NCI-H82 treated with DMSO at 0.1 percent for 48 hours (cell line): Measurements from ENCODE around the gene PCGF2.

Source experiments
- DNase-seq: peaks from one replicate; lab custom pipeline; 2025; ENCODE audit not compliant: unreplicated experiment; lab: John Stamatoyannopoulos, UW

The PCGF2 gene

DNA sequence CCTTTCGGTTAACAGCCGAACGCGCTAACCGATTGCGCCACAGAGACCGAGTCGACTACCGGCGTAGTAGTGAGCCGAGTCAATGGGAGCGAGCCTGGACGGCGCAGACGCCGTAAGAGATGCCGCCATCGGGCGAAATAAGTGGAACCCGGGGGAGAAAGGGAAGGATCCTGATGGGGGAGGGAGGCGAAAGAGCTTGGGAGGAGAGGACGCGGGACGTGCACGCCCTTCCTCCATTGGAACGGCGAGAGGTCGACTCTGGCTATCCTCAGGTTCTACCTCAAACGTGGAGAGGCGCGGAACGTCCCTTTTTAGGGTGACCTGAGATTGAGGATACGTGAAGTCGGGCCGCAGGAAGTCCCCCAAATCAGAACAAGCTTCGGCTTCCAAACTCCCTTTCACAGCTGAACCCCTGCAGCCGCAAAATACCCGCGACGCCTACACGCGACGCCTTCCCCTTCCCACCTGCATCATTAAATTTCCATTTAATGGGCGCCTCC, 3.7 kb upstream of the PCGF2 start:
- DNase-seq, result peak; percentile 56

DNA sequence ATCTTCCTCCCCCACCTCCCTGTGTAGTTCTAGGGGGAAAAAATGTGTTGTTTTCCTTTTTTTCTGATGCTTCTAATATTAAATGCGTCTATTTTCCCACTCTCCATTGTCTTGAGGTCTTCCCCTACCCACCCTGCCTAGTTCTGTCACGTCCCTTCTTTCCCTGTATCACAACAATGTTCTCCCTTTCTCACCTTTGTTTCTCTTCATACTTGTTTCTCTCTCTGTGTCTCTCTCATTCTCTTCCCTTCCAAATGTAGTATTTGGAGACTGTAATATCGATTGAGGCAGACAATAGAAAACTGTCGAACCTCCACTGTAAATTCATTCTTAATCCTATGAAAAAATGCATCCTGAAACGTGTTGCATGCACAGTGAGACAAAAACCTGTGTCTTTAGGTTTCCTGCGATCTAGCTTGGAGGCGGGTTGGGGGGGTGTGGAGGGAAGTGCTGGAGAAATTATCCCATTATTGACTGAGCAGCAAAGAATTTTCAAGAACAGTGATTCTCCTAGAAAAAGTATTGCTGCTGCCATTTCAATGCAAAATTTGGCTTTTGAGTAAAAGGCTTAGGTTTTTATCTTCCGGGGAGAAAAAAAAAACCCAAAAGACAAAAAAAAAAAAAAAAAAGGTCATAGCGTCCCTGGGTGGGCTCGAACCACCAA, 3.1 kb upstream of the PCGF2 start:
- peak; percentile 32 for DNase-seq

DNA sequence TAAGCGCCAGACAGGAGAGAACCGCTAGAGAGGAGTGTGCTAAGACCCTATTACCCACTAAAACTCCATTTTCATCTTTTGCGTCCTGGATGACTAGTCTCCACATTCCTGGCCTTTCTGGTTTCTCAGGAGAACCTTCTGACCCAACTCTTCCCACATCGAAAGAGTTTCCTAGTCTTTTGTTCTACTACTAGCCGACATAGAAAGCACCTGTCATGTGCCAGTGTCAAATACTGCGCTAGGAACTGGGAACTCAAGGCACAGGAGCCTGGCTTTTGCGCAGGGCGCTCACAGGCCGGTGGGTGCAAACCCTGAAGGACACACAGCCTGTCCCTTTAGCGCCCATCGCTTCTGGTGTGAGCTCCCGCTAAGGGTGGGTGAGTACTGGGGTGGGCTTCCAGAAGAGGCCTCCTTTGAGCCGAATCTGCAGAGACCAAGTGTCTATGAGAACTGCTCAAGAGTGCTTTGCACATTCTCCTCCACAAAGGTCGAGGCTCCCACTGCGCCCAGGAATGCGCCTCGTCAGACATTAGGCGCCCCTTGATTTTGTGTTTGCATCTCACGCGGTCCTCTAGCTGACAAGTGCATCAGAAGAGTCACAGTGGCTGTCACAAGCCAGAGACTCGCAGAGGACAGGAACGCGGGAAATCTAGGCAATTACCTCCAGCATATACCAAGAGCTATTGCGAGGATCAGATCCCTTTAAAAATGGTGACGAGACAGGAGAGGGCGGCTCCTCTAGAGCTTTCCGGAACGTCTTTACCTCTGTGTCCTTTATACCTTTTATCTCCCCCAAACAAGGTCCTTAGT, 2.4 kb upstream of the PCGF2 start:
- DNase-seq, result peak; percentile 15

DNA sequence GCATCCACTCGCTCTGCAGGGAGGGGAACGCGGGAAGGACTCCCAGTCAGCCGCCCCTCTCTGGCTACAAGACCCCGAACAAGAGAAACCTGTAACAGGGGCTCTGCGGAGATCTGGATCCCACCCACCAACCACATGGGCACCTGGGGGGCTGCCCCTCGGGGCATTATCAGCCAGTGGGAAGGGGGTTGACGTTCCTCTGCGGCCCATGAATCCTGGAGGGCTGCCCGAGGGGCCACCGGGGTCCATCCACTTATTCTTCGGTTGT, 1.8 kb upstream of the PCGF2 start:
- DNase-seq, result no peak

DNA sequence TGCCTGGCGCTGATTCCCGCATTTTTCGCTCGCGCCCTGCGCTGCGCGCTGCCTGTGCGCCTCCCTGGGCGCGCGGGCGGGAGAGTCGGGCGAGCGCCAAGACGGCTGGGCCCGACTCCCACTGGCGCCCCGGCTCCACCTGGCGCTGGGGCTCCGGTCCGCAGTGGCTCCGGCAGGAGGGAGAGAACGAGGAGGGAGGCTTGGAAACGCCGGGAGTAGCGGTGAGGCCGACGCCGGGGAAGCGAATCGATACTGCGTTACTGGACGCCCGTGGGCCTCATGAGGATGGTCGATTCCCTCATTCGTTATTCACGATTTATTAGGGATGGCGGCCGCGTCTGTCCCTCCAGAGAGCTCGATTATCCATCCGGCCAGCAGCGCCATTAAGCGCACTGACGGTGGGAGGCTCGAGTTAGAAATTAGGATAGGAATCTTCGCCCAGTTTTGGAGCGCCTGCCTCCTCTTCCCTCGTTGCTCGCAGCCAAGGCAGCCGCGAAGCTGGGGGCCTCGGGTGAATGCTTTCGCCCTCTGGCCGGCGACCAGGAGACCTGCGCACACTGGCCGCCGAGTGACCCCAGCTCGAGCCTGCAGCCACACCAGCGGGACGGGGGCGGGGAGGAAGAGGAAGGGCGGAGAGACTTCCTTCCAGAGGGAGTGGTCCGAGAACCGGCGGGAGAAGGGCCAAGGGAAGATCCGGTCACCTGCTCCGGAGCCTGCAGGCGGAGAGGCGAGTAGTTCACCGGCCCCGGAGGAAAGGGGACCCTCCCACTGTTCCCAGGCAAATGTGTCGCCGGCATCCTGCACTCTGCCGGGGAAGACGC, 1.3 kb upstream of the PCGF2 start:
- peak; percentile 39 for DNase-seq

DNA sequence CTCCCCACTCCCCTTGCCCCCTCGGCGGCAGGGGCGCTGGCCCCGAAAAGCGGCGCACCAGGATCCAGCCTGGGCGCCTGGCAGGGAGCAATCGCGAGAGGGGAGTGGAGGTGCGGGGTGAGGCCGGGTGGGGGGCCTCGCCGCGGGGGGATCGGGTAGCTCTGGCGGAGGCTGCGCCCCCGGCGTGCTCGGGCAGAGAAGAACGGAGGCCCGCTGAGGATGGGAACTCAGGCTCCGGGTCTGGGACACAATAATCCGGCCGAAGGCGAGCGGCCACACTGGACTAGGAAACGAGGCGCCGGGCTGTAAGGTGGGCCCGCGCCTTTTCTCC, 721 bp upstream of the PCGF2 start:
- DNase-seq, result no peak

DNA sequence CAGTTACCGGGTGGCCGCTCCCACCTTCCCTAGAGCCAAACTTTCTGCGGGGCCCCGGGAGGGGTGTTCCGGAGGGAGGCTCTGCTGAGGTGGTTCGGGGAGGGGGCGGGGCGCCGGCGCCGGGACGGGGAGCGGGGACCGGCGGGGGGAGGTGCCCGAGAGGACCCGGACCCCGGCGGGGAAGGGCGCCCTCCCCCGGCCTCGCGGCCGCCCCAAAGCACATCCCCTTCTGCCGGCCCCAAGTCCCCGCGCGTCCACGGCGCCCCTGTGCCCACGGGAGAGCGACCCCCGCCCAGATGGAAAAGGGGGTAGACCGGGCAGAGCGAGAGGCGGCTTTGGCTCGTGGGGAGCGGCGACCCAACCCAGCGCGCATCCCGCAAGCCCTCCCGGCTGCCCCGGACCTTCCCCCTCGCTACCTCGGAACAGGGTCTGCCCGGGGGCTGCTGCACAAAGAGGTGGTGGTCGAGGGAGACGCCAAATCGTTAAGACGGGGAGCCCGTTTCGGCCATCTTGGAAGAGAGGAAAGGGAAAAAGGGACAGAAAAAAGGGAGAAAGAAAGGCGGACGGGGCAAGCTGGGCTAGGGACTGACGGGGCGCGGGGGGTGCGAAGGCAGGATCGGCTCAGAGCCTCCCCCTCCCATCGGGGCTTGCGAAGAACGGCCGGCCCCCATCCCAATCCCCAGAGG, 530 bp downstream of the PCGF2 start:
- peak; percentile 66 for DNase-seq

DNA sequence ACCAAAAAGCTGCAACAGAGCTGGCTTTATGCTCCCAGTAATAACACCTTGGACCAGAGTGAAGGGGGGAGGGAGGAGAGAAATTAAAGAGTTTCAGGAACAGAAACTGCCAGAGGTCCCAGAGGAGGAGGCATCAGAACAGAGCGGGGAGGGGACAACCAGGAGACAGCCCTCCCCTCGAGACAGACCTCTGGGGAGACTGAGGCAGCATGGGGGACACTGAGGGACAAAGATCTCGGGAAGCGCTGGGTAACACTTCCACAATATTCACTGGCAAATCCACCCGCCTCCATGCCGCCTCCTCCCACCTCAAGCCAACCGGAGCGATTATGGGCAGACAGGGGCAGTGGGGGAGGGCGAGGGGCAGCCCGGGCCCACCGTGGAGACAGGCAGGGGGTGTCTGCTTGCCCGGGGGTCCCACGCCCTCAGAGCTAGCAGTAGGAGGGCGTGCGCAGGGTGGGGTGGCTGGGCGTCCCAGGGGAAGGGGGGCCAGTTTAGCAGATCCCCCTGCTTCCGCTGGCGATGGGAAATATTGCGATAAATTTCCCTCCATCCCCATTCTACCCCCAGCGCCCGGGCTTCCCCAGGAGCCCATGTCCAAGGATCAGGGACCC, 1.2 kb downstream of the PCGF2 start:
- DNase-seq, result no peak

DNA sequence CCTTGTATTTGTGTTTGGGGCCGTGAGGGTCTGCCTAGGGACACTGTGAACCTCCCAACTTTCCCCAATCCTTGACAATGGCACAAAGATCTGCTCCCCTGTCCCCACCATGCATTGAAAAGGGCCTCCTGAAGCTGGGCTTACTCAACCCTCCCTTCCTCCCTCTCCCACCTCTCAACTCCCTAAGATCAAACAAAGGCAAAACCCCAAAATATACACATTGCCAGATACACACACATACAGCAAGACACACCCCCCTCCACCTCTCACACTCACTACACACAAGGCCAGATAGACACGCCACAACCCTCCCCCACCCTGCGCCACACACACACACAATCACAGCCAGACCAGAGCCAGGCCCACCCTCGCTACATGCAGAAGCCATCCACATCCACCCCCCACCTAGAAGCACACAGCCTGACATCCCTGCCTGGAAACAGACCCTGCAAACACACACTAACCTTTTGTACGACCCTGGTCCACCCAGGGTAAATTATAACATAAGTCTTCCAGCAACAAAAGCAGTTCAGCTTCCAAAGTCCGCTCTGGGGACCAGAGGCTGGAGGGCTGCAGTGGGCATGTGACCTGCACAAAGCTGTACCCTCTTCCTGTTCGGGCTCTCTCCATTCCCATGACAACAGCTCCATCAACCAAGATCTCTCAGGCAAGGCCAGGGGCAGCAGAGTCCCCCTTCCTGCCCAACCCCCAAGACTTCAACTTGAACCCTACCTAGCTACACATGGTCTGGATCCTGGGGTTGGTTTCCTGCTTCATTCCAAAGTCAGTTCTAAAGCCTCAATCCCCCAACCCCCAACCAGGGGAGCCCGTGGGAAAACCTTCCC, 1.9 kb downstream of the PCGF2 start:
- DNase-seq, result no peak

GRCh38 chr17:38745545-38745944, 2.6 kb downstream of the PCGF2 start:
- peak; percentile 45 for DNase-seq

DNA sequence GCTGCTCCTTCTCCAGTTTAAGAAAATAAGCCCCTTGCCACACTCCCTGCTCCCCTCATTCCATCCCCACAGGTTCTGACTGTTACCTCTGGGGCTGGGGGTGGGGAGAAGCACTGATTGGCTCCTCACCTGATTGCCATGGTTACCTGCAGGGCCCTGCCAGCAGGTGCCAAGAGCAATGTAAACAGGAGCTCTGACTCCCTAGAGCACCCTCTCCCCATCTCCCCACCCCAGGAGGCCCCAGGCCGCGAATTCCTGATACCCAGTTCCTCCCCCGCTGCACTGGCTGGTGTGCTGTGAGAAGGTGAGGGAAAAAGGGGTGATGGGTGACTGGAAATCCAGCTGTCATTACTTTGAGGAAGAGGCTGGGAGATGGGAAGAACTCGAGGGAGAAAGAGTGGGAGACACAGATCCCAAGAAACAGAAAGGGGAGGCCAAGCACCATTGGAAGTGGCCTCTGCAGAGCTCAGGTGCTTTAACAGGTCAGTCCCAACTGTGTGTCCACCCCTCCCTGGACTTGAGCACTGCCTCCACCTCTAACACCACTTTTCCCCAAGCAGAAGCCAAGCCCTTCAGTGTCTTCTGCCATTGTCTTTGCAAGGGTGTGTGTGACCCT, 4.5 kb downstream of the PCGF2 start:
- no peak for DNase-seq

GRCh38 chr17:38742411-38743308, 5.5 kb downstream of the PCGF2 start:
- DNase-seq, result no peak

- DNase-seq, result no peak
Observed at GRCh38 chr17:38741921-38742410, 6.2 kb downstream of the PCGF2 start.

- no peak for DNase-seq
Observed at GRCh38 chr17:38741461-38741860, 6.7 kb downstream of the PCGF2 start.

DNA sequence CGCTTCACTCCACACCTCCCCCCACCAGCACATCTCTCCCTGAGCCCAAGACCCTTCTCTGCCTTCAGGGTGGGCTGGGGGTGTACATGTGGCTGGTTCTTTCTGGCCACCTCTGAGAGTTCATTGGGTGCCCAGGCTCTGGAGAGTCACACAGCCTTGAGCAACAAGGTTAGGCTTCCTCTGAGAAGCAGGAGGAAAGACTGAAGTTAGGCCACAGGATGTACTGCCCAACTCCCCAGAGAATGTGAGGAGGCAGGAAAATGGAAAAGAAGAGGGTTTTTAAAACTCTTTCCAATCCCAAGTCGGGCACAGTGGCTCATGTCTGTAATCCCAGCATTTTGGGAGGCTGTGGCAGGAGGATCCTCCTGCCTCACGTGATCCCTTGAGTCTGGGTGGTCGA, 7.3 kb downstream of the PCGF2 start:
- no peak for DNase-seq

DNA sequence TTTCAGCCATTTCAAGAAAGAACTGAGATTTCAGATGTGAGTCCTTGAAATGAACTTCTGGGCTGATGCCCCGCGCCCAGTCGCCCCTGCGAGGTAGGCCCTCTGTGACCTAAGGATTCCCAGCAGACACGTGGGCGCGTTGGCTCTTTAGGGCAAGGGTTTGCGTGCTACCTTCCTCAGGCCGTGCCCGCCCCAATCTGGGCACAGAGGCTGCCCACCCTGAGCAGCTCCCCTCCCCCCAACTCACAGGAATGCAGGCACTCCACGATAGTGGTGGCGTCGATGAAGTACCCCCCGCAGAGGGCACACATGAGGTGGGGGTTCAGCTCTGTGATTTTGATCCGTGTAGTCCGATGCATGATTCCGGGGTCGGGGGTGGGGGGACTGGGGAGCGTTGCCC, 8.1 kb downstream of the PCGF2 start:
- DNase-seq, result no peak

GRCh38 chr17:38739305-38739704, 8.8 kb downstream of the PCGF2 start:
- no peak for DNase-seq

DNA sequence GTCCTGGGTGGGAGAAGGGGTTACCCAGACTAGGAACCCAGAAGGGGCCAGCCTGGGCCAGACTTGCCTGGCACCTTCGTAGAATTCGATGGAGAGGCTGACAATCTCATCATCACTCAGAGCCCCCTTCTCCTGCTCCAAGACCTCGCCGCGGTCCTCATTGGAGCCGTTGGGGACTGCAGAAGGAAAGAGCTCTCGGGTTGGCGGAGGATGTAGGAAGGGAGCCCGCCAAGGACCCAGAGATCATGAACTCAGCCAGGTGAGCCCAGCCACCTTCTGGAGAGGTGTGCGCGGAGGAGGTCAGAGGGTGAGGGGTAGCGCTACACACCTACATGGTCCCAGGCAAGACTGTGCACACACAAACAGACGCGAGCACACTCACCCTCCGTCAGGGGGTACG, 9.4 kb downstream of the PCGF2 start:
- DNase-seq, result no peak
